Fibroblast of mammary gland (primary cell): ENCODE results near the gene ADA.

Source experiments
- DNase-seq: peaks from one replicate; pipeline ENCODE4 v3.0.0-alpha.2; 2010; ENCODE audit warnings: low read depth
- H3K4me3 ChIP-seq: 2 replicates; pipeline ENCODE4 v1.5.1; 2011; ENCODE audit warnings: low read depth, mild to moderate bottlenecking, low read length, moderate library complexity; ENCODE audit not compliant: control insufficient read depth
- TF ChIP-seq, protein P1 (sequence below): conservative IDR thresholded peaks from 2 replicates; pipeline ENCODE4 v1.5.1; 2011; ENCODE audit warnings: low read depth, low read length, inconsistent platforms; ENCODE audit not compliant: control insufficient read depth, insufficient read depth

ADA gene

DNA sequence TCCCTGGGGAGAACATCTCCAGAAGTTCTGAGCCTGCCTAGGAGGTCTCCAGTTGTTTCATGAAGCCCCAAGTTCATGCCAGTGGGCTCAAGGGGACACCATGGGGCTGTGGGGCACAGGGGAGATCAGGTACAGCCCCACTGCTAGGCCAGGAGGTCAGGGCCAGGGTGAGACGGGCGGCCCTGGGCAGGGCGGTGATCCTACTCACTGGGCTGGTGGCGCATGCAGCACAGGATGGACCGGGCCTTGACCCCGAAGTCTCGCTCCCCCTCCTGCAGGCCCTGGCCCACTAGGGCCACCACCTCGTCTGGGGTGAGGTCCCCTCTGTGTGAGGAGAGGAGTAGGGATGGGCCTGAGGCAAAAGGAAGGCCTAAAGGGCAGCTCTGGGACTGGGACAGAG, 26.1 kb downstream of the ADA start:
- H3K4me3 ChIP-seq = no peak overlapping the region
- TF ChIP-seq, protein P1, sequence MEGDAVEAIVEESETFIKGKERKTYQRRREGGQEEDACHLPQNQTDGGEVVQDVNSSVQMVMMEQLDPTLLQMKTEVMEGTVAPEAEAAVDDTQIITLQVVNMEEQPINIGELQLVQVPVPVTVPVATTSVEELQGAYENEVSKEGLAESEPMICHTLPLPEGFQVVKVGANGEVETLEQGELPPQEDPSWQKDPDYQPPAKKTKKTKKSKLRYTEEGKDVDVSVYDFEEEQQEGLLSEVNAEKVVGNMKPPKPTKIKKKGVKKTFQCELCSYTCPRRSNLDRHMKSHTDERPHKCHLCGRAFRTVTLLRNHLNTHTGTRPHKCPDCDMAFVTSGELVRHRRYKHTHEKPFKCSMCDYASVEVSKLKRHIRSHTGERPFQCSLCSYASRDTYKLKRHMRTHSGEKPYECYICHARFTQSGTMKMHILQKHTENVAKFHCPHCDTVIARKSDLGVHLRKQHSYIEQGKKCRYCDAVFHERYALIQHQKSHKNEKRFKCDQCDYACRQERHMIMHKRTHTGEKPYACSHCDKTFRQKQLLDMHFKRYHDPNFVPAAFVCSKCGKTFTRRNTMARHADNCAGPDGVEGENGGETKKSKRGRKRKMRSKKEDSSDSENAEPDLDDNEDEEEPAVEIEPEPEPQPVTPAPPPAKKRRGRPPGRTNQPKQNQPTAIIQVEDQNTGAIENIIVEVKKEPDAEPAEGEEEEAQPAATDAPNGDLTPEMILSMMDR = no peak
- DNase-seq = no peak

DNA sequence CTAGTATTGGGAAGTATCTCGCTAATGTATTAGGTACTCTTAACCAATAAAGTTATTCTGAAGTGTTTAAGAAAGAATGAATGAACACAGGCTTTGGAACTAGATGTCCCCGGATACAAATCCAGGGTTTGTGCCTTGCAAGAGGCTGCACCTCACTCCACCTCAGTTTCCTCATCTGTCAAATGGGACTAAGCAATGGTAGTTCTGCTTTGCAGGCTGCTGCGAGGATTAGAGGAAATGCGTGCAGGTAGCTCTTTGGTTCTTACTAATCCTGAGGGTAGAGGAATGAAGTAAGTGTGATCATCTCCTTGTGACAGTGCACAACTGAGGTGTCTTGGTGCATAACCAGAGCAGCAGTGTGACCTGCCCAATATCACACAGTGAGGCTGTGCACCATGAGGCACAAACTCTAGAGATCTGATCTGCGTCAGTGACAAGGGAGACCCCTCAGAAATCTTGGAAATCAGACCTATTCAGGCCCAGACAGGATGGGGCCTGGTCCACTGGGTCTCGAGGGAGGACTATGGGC, 26.7 kb downstream of the ADA start:
- TF ChIP-seq, protein P1 = no peak
- H3K4me3 ChIP-seq = no peak overlapping the region
- no peak for DNase-seq

DNA sequence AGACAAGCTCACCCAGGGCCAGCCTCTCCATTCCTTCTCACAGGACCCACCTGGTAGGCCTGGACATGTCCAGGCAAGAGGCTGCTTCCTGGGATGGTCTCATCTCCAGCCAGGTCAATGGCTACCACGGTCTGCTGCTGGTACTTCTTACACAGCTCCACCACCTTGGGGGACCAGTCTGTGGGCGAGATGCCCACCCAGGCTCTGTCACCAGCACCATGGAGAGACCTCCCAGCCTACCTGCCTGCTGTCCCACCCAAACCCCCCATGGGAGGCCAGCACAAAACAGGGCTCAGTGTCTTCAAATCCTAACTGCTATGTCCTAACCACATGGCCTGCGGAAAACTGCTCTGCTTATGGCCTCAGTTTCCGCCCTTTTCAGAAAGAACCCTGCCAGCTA, 27.3 kb downstream of the ADA start:
- TF ChIP-seq, protein P1 = no peak
- no peak for DNase-seq
- no peak overlapping the region for H3K4me3 ChIP-seq

DNA sequence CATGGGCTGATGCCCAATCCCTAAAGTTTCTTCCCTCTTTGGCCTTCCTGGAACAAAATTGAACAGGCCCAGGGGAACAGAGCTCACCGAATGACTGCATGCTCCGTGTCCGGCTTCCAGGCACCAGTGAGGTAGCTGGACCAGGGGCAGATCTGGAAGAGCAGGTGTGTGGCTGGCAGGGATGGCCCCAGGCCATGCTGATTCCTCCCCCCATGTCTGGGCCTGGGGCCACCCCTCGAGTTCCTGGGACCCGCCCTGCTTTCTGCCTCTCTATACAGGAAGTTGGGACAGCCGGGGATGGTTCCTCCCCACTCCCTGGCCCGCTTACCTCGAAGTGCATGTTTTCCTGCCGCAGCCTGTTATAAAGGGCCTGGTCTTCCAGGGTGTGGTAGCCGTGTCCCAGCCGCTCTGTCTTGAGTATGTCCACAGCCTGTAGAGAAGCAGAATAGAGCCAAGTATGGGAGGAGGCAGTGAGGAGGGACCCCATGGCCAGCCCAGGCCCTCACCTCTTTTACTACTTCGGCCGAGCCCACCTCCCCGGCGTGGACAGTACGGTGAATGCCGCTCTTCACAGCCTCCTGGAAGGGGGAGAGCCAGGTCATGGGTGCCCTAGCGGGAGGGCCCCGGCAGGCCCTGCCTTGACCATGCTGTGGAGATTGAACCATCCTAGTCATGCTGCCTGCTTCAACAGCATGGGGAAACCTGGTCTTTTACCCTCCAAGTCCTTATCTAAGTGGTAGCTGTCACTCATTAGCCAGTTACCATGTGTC, 28.8 kb downstream of the ADA start:
- no peak overlapping the region for H3K4me3 ChIP-seq
- TF ChIP-seq, protein P1 = no peak
- DNase-seq = no peak

DNA sequence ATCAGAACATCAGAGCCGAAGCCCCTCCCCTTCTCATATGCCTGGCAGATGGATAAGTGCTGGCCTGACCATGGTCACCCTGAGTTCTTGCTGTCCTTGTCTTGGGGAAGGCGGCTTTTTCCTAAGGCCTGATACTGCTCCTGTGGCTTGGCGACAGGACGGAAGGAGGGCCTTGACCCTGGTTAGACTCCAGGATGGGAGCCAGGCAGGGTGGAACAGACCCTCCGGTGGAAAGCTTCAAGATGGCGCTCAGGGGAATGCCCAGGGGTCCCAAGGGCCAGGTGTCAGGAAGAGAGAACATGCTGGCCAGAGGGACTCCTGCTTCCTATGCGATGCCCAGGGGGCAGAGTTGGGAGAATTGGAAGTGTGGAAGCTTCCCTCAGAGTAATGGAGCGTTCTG, 29.6 kb downstream of the ADA start:
- DNase-seq = no peak
- TF ChIP-seq, protein P1 = no peak
- H3K4me3 ChIP-seq = no peak overlapping the region

DNA sequence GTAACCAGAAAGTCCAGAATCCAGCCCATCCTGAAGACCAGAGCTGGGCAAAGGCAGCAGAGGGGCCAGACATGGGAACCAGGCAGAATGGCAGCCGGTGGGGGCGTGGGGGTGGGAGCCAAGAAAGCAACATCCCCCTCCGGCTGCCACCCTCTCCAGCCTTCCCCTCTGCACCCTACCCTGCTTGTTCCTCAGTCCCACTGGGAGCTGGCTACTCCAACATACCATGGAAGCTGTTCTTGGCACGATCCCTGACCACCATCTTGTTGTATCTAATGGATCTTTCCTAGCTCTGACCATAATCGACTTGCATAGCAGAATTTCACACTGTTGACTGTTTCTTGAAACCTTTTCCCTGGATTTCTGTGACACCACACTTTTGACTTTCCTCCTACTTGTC, 30.2 kb downstream of the ADA start:
- H3K4me3 ChIP-seq = no peak overlapping the region
- DNase-seq = no peak
- TF ChIP-seq, protein P1 = no peak
